Omental fat pad (tissue), 4 donors: Measurements from ENCODE around the gene ADTRP. TPM values are rescaled to one million over a fixed set of nuclear protein-coding genes. Genes with fewer than 3 reads are reported as not detected.

ENCODE experiments used
- ATAC-seq: fragments of 150-250 bp; one replicate; pipeline ENCODE4 v1.9.1; 2016; ENCODE audit warnings: mild to moderate bottlenecking, moderate library complexity; ENCODE audit not compliant: low FRiP score
- DNase-seq: peaks from one replicate; pipeline ENCODE4 v3.0.0-alpha.2; 2019; ENCODE audit warnings: low spot score
- CTCF ChIP-seq, 3 donors: fragments of 450-650 bp; IDR thresholded peaks; one replicate each; pipeline ENCODE4 v1.5.1; 2016 to 2017; ENCODE audit warnings: antibody characterized with exemption in 3 of 3, mild to moderate bottlenecking in 3 of 3, moderate library complexity in 2 of 3
- total RNA-seq, 4 donors: library from RNA; depleted of rRNA; stranded (reverse); fragments of >200 nt; gene quantifications; one replicate each; pipeline ENCODE4 v1.1.0, GENCODE V29; 2016

Gene ADTRP
- total RNA-seq, 4 donors from 2014 or later: 0.31 to 2.4 (median 0.37) TPM; not detected in 1

- ATAC-seq (no peak), DNase-seq (no peak)
- TF ChIP-seq CTCF (IDR thresholded peaks at IDR 0.05): no peak
These were observed 27.9 kb downstream of the ADTRP start for GRCh38 chr6:11750682-11751081.

- DNase-seq: no peak
- ATAC-seq: no peak
- TF ChIP-seq CTCF (IDR thresholded peaks at IDR 0.05): no peak
These were observed 29.9 kb downstream of the ADTRP start for GRCh38 chr6:11748591-11749210.

- no peak for TF ChIP-seq CTCF (IDR thresholded peaks at IDR 0.05)
These were observed 31.6 kb downstream of the ADTRP start for GRCh38 chr6:11747021-11747420.

GRCh38 chr6:11744753-11745152 is 33.9 kb downstream of the ADTRP start:
- ATAC-seq (peak; percentile 73), DNase-seq (peak; percentile 62)
- no peak for TF ChIP-seq CTCF (IDR thresholded peaks at IDR 0.05)

More at GRCh38 chr6:11747021-11747420, 31.6 kb downstream of the ADTRP start:
- ATAC-seq (no peak), DNase-seq (no peak)

- ATAC-seq: no peak
- TF ChIP-seq CTCF (IDR thresholded peaks at IDR 0.05): no peak
These were observed 34.5 kb downstream of the ADTRP start for GRCh38 chr6:11744101-11744500.

GRCh38 chr6:11740875-11741274 is 37.7 kb downstream of the ADTRP start:
- DNase-seq (no peak), ATAC-seq (no peak)
- TF ChIP-seq CTCF (IDR thresholded peaks at IDR 0.05): no peak

More at GRCh38 chr6:11744101-11744500, 34.5 kb downstream of the ADTRP start:
- DNase-seq: no peak

GRCh38 chr6:11738661-11739375 is 39.8 kb downstream of the ADTRP start:
- TF ChIP-seq CTCF (IDR thresholded peaks at IDR 0.05): no peak
- DNase-seq (no peak), ATAC-seq (no peak)
